OCI-LY7 (cell line): ENCODE data around the gene UPB1.

ENCODE experiments used
- CTCF ChIP-seq: fragments of 200-600 bp; sonication (generic); conservative IDR thresholded peaks from 2 replicates; pipeline ENCODE4 v1.5.1; 2014; ENCODE audit warnings: mild to moderate bottlenecking, antibody characterized with exemption, low read length, moderate library complexity, mixed read lengths
- EZH2phosphoT487 ChIP-seq: fragments of 200-600 bp; sonication (generic); IDR thresholded peaks from 2 replicates; pipeline ENCODE4 v1.6.1; 2018; ENCODE audit warnings: low read depth, borderline replicate concordance, mild to moderate bottlenecking, mixed run types, antibody characterized with exemption, low read length, moderate library complexity, mixed read lengths

- TF ChIP-seq CTCF = no peak
- no peak for TF ChIP-seq EZH2phosphoT487
Measured at GRCh38 chr22:24504956-24505736, 10.0 kb downstream of the UPB1 start.
